ENCODE data around the gene CHTF8. TPM values are rescaled to one million over a fixed set of nuclear protein-coding genes. Genes with fewer than 3 reads are reported as not detected.

CHTF8 gene
- total RNA-seq, 1 donor from 2014 or later: 86.4 TPM

GRCh38 chr16:69118468-69118867 is 13.9 kb downstream of the CHTF8 start:
- Histone ChIP-seq H4K20me1 (ENCODE audit: insufficient read depth, low read length) (peaks cover 64% of the 10 kb centered on the region), H3K9me3 (ENCODE audit: insufficient read depth, low read depth, low read length) (no peaks in the 10 kb centered on the region), H3K36me3 (ENCODE audit: insufficient read depth, low read length) (peaks cover 15% of the 10 kb centered on the region), H3K4me3 (ENCODE audit: insufficient read depth, low read depth, low read length) (no peak overlapping the region), H3K4me1 (ENCODE audit: insufficient read depth, low read length) (no peaks in the 10 kb centered on the region), H3K27ac (ENCODE audit: low read depth, low read length) (no peak overlapping the region), H3K9ac (ENCODE audit: low read length) (no peak overlapping the region), H3K27me3 (ENCODE audit: insufficient read depth, low read length) (no peaks in the 10 kb centered on the region), H2AFZ (ENCODE audit: low read depth, low read length) (no peak overlapping the region), H3K79me2 (ENCODE audit: insufficient read depth, low read length) (peaks cover 10% of the 10 kb centered on the region), H3K4me2 (ENCODE audit: low read length) (no peak overlapping the region)
- H3K9me3 Mint-ChIP-seq (ENCODE audit: unreplicated experiment): no peaks in the 10 kb centered on the region
- DNase-seq (ENCODE audit: low read depth): no peak
- FAIRE-seq: no peak
- TF ChIP-seq CTCF (IDR thresholded peaks at IDR 0.05; ENCODE audit: insufficient read depth, low read depth, low read length): no peak
- TF ChIP-seq EZH2 (IDR thresholded peaks at IDR 0.05; ENCODE audit: insufficient read depth, low read length): no peak
- H3K27ac Mint-ChIP-seq (ENCODE audit: unreplicated experiment): no peak overlapping the region
- no peaks in the 10 kb centered on the region for H3K27me3 Mint-ChIP-seq (ENCODE audit: low read depth, unreplicated experiment)
- H3K4me3 Mint-ChIP-seq (ENCODE audit: unreplicated experiment): no peak overlapping the region
- H3K36me3 Mint-ChIP-seq (ENCODE audit: low read depth, unreplicated experiment): peaks cover 34% of the 10 kb centered on the region
- H3K4me1 Mint-ChIP-seq (ENCODE audit: low read depth, unreplicated experiment): no peaks in the 10 kb centered on the region

GRCh38 chr16:69116906-69117305 is 15.5 kb downstream of the CHTF8 start:
- Histone ChIP-seq H3K4me2 (ENCODE audit: low read length) (no peak overlapping the region), H3K4me3 (ENCODE audit: insufficient read depth, low read depth, low read length) (no peak overlapping the region), H3K4me1 (ENCODE audit: insufficient read depth, low read length) (no peaks in the 10 kb centered on the region), H2AFZ (ENCODE audit: low read depth, low read length) (no peak overlapping the region), H3K27me3 (ENCODE audit: insufficient read depth, low read length) (no peaks in the 10 kb centered on the region), H3K36me3 (ENCODE audit: insufficient read depth, low read length) (peaks cover 15% of the 10 kb centered on the region), H3K79me2 (ENCODE audit: insufficient read depth, low read length) (peaks cover 3% of the 10 kb centered on the region), H3K27ac (ENCODE audit: low read depth, low read length) (no peak overlapping the region), H3K9me3 (ENCODE audit: insufficient read depth, low read depth, low read length) (no peaks in the 10 kb centered on the region), H4K20me1 (ENCODE audit: insufficient read depth, low read length) (peaks cover 72% of the 10 kb centered on the region), H3K9ac (ENCODE audit: low read length) (no peak overlapping the region)
- FAIRE-seq: no peak
- no peaks in the 10 kb centered on the region for H3K4me1 Mint-ChIP-seq (ENCODE audit: low read depth, unreplicated experiment)
- no peak overlapping the region for H3K4me3 Mint-ChIP-seq (ENCODE audit: unreplicated experiment)
- H3K9me3 Mint-ChIP-seq (ENCODE audit: unreplicated experiment): no peaks in the 10 kb centered on the region
- TF ChIP-seq CTCF (IDR thresholded peaks at IDR 0.05; ENCODE audit: insufficient read depth, low read depth, low read length) (no peak), EZH2 (IDR thresholded peaks at IDR 0.05; ENCODE audit: insufficient read depth, low read length) (no peak)
- DNase-seq (ENCODE audit: low read depth): no peak
- H3K27me3 Mint-ChIP-seq (ENCODE audit: low read depth, unreplicated experiment): no peaks in the 10 kb centered on the region
- no peak overlapping the region for H3K27ac Mint-ChIP-seq (ENCODE audit: unreplicated experiment)
- H3K36me3 Mint-ChIP-seq (ENCODE audit: low read depth, unreplicated experiment): peaks cover 37% of the 10 kb centered on the region

- Mint-ChIP-seq H3K4me1 (ENCODE audit: low read depth, unreplicated experiment) (no peaks in the 10 kb centered on the region), H3K36me3 (ENCODE audit: low read depth, unreplicated experiment) (peaks cover 38% of the 10 kb centered on the region), H3K27me3 (ENCODE audit: low read depth, unreplicated experiment) (no peaks in the 10 kb centered on the region), H3K9me3 (ENCODE audit: unreplicated experiment) (no peaks in the 10 kb centered on the region), H3K4me3 (ENCODE audit: unreplicated experiment) (no peak overlapping the region), H3K27ac (ENCODE audit: unreplicated experiment) (no peak overlapping the region)
- no peak overlapping the region for H2AFZ ChIP-seq (ENCODE audit: low read depth, low read length)
- peaks cover 15% of the 10 kb centered on the region for H3K36me3 ChIP-seq (ENCODE audit: insufficient read depth, low read length)
- peaks cover 77% of the 10 kb centered on the region for H4K20me1 ChIP-seq (ENCODE audit: insufficient read depth, low read length)
- no peaks in the 10 kb centered on the region for H3K9me3 ChIP-seq (ENCODE audit: insufficient read depth, low read depth, low read length)
- peaks cover 3% of the 10 kb centered on the region for H3K79me2 ChIP-seq (ENCODE audit: insufficient read depth, low read length)
- no peaks in the 10 kb centered on the region for H3K27me3 ChIP-seq (ENCODE audit: insufficient read depth, low read length)
- H3K4me1 ChIP-seq (ENCODE audit: insufficient read depth, low read length): no peaks in the 10 kb centered on the region
- H3K9ac ChIP-seq (ENCODE audit: low read length): no peak overlapping the region
- FAIRE-seq: no peak
- H3K4me3 ChIP-seq (ENCODE audit: insufficient read depth, low read depth, low read length): no peak overlapping the region
- no peak overlapping the region for H3K27ac ChIP-seq (ENCODE audit: low read depth, low read length)
- no peak for TF ChIP-seq EZH2 (IDR thresholded peaks at IDR 0.05; ENCODE audit: insufficient read depth, low read length)
- no peak for TF ChIP-seq CTCF (IDR thresholded peaks at IDR 0.05; ENCODE audit: insufficient read depth, low read depth, low read length)
- DNase-seq (ENCODE audit: low read depth): no peak
- H3K4me2 ChIP-seq (ENCODE audit: low read length): no peak overlapping the region
These were observed 16.0 kb downstream of the CHTF8 start for GRCh38 chr16:69116256-69116875.
